Measurements from ENCODE around the gene ANXA8L1.
"Not testable (repeated sequence)": the region's sequence is repeated elsewhere in the genome, so short reads cannot be mapped to it uniquely, and the experiment has no call there.

Gene ANXA8L1

GRCh38 chr10:46328853-46329689, 46.5 kb upstream of the ANXA8L1 start:
- H2AFZ ChIP-seq (ENCODE audit: low read depth, low read length, severe bottlenecking), result no peak overlapping the region
- no peak overlapping the region for H3K27ac ChIP-seq (ENCODE audit: low read depth, low read length)
- H3K9ac ChIP-seq (ENCODE audit: low read length), result no peak overlapping the region

GRCh38 chr10:46329690-46330016, 45.9 kb upstream of the ANXA8L1 start:
- no peaks in the 10 kb centered on the region for H3K9me2 ChIP-seq (replicated peaks; ENCODE audit: insufficient read depth, low read length)
- H3K4me2 ChIP-seq (ENCODE audit: low read depth, low read length, poor library complexity, severe bottlenecking), result no peak overlapping the region
- H3K9me3 ChIP-seq (ENCODE audit: insufficient read depth, low read length), result no peaks in the 10 kb centered on the region
- H3F3A ChIP-seq (ENCODE audit: insufficient read depth), result no peaks in the 10 kb centered on the region
- H3K4me3 ChIP-seq (ENCODE audit: insufficient read depth, low read length, poor library complexity, severe bottlenecking), result no peak overlapping the region
- H3K27ac ChIP-seq (ENCODE audit: low read depth, low read length), result no peak overlapping the region
- no peaks in the 10 kb centered on the region for H4K20me1 ChIP-seq (ENCODE audit: low read depth, low read length)
- no peaks in the 10 kb centered on the region for H3K79me2 ChIP-seq (ENCODE audit: insufficient read depth, low read length)
- H2AFZ ChIP-seq (ENCODE audit: low read depth, low read length, severe bottlenecking), result no peak overlapping the region
- no peaks in the 10 kb centered on the region for H3K27me3 ChIP-seq (ENCODE audit: low read length)
- no peak overlapping the region for H3K9ac ChIP-seq (ENCODE audit: low read length)
- H3K36me3 ChIP-seq (ENCODE audit: low read length), result no peaks in the 10 kb centered on the region
- TF ChIP-seq CTCF (IDR thresholded peaks at IDR 0.05; ENCODE audit: insufficient read depth, low read length, poor library complexity, severe bottlenecking) (no peak), EZH2phosphoT487 (conservative IDR thresholded peaks at IDR 0.05; ENCODE audit: low read length) (no peak)

More at GRCh38 chr10:46328853-46329689, 46.5 kb upstream of the ANXA8L1 start:
- H3K36me3 ChIP-seq (ENCODE audit: low read length), result no peaks in the 10 kb centered on the region
- no peaks in the 10 kb centered on the region for H3K27me3 ChIP-seq (ENCODE audit: low read length)
- no peaks in the 10 kb centered on the region for H3K9me2 ChIP-seq (replicated peaks; ENCODE audit: insufficient read depth, low read length)
- H3K4me2 ChIP-seq (ENCODE audit: low read depth, low read length, poor library complexity, severe bottlenecking), result no peak overlapping the region
- TF ChIP-seq CTCF (IDR thresholded peaks at IDR 0.05; ENCODE audit: insufficient read depth, low read length, poor library complexity, severe bottlenecking), result no peak
- TF ChIP-seq EZH2phosphoT487 (conservative IDR thresholded peaks at IDR 0.05; ENCODE audit: low read length), result no peak
- H3K79me2 ChIP-seq (ENCODE audit: insufficient read depth, low read length), result no peaks in the 10 kb centered on the region
- H4K20me1 ChIP-seq (ENCODE audit: low read depth, low read length), result no peaks in the 10 kb centered on the region
- H3K4me3 ChIP-seq (ENCODE audit: insufficient read depth, low read length, poor library complexity, severe bottlenecking), result no peak overlapping the region
- H3K9me3 ChIP-seq (ENCODE audit: insufficient read depth, low read length), result no peaks in the 10 kb centered on the region
- no peaks in the 10 kb centered on the region for H3F3A ChIP-seq (ENCODE audit: insufficient read depth)

GRCh38 chr10:46330894-46331293, 44.7 kb upstream of the ANXA8L1 start:
- Histone ChIP-seq H3K9me2 (replicated peaks; ENCODE audit: insufficient read depth, low read length) (no peaks in the 10 kb centered on the region), H3K4me3 (ENCODE audit: insufficient read depth, low read length, poor library complexity, severe bottlenecking) (no peak overlapping the region), H3K79me2 (ENCODE audit: insufficient read depth, low read length) (no peaks in the 10 kb centered on the region), H2AFZ (ENCODE audit: low read depth, low read length, severe bottlenecking) (no peak overlapping the region), H3F3A (ENCODE audit: insufficient read depth) (no peaks in the 10 kb centered on the region), H4K20me1 (ENCODE audit: low read depth, low read length) (no peaks in the 10 kb centered on the region), H3K4me2 (ENCODE audit: low read depth, low read length, poor library complexity, severe bottlenecking) (no peak overlapping the region), H3K27ac (ENCODE audit: low read depth, low read length) (no peak overlapping the region), H3K36me3 (ENCODE audit: low read length) (no peaks in the 10 kb centered on the region), H3K9me3 (ENCODE audit: insufficient read depth, low read length) (no peaks in the 10 kb centered on the region), H3K27me3 (ENCODE audit: low read length) (no peaks in the 10 kb centered on the region), H3K9ac (ENCODE audit: low read length) (no peak overlapping the region)
- TF ChIP-seq CTCF (IDR thresholded peaks at IDR 0.05; ENCODE audit: insufficient read depth, low read length, poor library complexity, severe bottlenecking) (no peak), EZH2phosphoT487 (conservative IDR thresholded peaks at IDR 0.05; ENCODE audit: low read length) (no peak)

- not testable (repeated sequence) for H3K79me2 ChIP-seq (ENCODE audit: insufficient read depth, low read length); H2AFZ ChIP-seq (ENCODE audit: low read depth, low read length, severe bottlenecking); H3K4me2 ChIP-seq (ENCODE audit: low read depth, low read length, poor library complexity, severe bottlenecking); H3K9me2 ChIP-seq (replicated peaks; ENCODE audit: insufficient read depth, low read length); H3K9me3 ChIP-seq (ENCODE audit: insufficient read depth, low read length); H4K20me1 ChIP-seq (ENCODE audit: low read depth, low read length); H3K27ac ChIP-seq (ENCODE audit: low read depth, low read length); H3F3A ChIP-seq (ENCODE audit: insufficient read depth); H3K9ac ChIP-seq (ENCODE audit: low read length); H3K4me3 ChIP-seq (ENCODE audit: insufficient read depth, low read length, poor library complexity, severe bottlenecking); H3K36me3 ChIP-seq (ENCODE audit: low read length); H3K27me3 ChIP-seq (ENCODE audit: low read length)
Measured at GRCh38 chr10:46365484-46365883, 10.1 kb upstream of the ANXA8L1 start.

- H3F3A ChIP-seq (ENCODE audit: insufficient read depth); H3K36me3 ChIP-seq (ENCODE audit: low read length); H3K4me2 ChIP-seq (ENCODE audit: low read depth, low read length, poor library complexity, severe bottlenecking); H3K9me2 ChIP-seq (replicated peaks; ENCODE audit: insufficient read depth, low read length); H3K9ac ChIP-seq (ENCODE audit: low read length); H3K4me3 ChIP-seq (ENCODE audit: insufficient read depth, low read length, poor library complexity, severe bottlenecking); H2AFZ ChIP-seq (ENCODE audit: low read depth, low read length, severe bottlenecking); H3K27ac ChIP-seq (ENCODE audit: low read depth, low read length); H3K79me2 ChIP-seq (ENCODE audit: insufficient read depth, low read length); H3K9me3 ChIP-seq (ENCODE audit: insufficient read depth, low read length); H4K20me1 ChIP-seq (ENCODE audit: low read depth, low read length); H3K27me3 ChIP-seq (ENCODE audit: low read length): not testable (repeated sequence)
Measured at GRCh38 chr10:46367209-46367608, 8.4 kb upstream of the ANXA8L1 start.

All from SU-DHL-6 (cell line).